SK-N-SH (cell line): ENCODE measurements around the gene NFILZ. TPM values are rescaled to one million over a fixed set of nuclear protein-coding genes. Genes with fewer than 3 reads are reported as not detected.
A peak's percentile ranks its signal among the peaks of the same experiment; 100 is the strongest.

Experiments
- CTCF ChIA-PET: fragments of 300-600, 350-600 bp; formaldehyde crosslinking; extraction: SDS; loops from one replicate; lab custom pipeline; 2021; lab: Yijun Ruan, JAX
- POLR2A ChIA-PET: fragments of 350-600 bp; sonication (Branson Sonifier 250); formaldehyde crosslinking; extraction: SDS; loops from one replicate; lab custom pipeline; 2020; ENCODE audit warnings: antibody characterized with exemption, inconsistent platforms; lab: Yijun Ruan, JAX
- DNase-seq: peaks from one replicate; pipeline ENCODE4 v3.0.0; 2012
- H2AFZ ChIP-seq: fragments of 200-600 bp; sonication (generic); 2 replicates; pipeline ENCODE4 v1.8.1; 2016; ENCODE audit warnings: antibody characterized with exemption, mild to moderate bottlenecking, low read depth
- H3F3A ChIP-seq: fragments of 200-600 bp; sonication (generic); replicated peaks from 2 replicates; pipeline ENCODE3; 2016; ENCODE audit warnings: antibody characterized with exemption, mild to moderate bottlenecking; ENCODE audit not compliant: insufficient read depth
- H3K27ac ChIP-seq, 2 experiments: fragments of 200-500 bp in 1 of 2; fragments of 200-600 bp in 1 of 2; sonication (Bioruptor generic) in 1 of 2; sonication (generic), shearing (Covaris generic) in 1 of 2; 2 replicates each; pipeline versions ENCODE4 v1.5.1 to v1.6.1; 2014 to 2016; ENCODE audit warnings: low read depth in 2 of 2, inconsistent platforms in 1 of 2, low read length in 1 of 2, mild to moderate bottlenecking in 1 of 2, mixed read lengths in 1 of 2
- H3K27me3 ChIP-seq: fragments of 200-600 bp; sonication (generic), shearing (Covaris generic); 2 replicates; pipeline ENCODE4 v1.6.1; 2016; ENCODE audit warnings: mixed run types; ENCODE audit not compliant: insufficient read depth
- H3K36me3 ChIP-seq, 2 experiments: fragments of 200-500 bp in 1 of 2; fragments of 200-600 bp in 1 of 2; sonication (Bioruptor generic) in 1 of 2; sonication (generic) in 1 of 2; replicated peaks in 1 of 2; 2 replicates each; pipeline versions ENCODE3 to v1.5.1; 2014 to 2016; ENCODE audit warnings: low read length in 1 of 2, mild to moderate bottlenecking in 1 of 2; ENCODE audit not compliant: insufficient read depth in 2 of 2, control insufficient read depth in 1 of 2
- H3K4me1 ChIP-seq, 2 experiments: fragments of 200-500 bp in 1 of 2; fragments of 200-600 bp in 1 of 2; sonication (Bioruptor generic) in 1 of 2; sonication (generic), shearing (Covaris generic) in 1 of 2; 2 replicates each; pipeline versions ENCODE4 v1.5.1 to v1.6.1; 2014 to 2016; ENCODE audit warnings: low read depth in 1 of 2, low read length in 1 of 2, mixed run types in 1 of 2; ENCODE audit not compliant: insufficient read depth in 2 of 2, control insufficient read depth in 1 of 2
- H3K4me2 ChIP-seq: fragments of 200-600 bp; sonication (generic), shearing (Covaris generic); 2 replicates; pipeline ENCODE4 v1.6.1; 2017; ENCODE audit warnings: mixed run types
- H3K4me3 ChIP-seq, 2 experiments: fragments of 200-500 bp in 1 of 2; fragments of 200-600 bp in 1 of 2; sonication (Bioruptor generic) in 1 of 2; sonication (generic), shearing (Covaris generic) in 1 of 2; 2 replicates each; pipeline versions ENCODE4 v1.5.1 to v1.8.1; 2014 to 2016; ENCODE audit warnings: low read depth in 2 of 2, inconsistent platforms in 1 of 2, low read length in 1 of 2, mild to moderate bottlenecking in 1 of 2, mixed read lengths in 1 of 2, moderate library complexity in 1 of 2
- H3K79me2 ChIP-seq: fragments of 200-600 bp; sonication (generic); 2 replicates; pipeline ENCODE4 v1.8.1; 2017; ENCODE audit warnings: mild to moderate bottlenecking; ENCODE audit not compliant: insufficient read depth
- H3K9ac ChIP-seq: fragments of 200-600 bp; sonication (generic); 2 replicates; pipeline ENCODE4 v1.6.1; 2017; ENCODE audit warnings: mixed run types
- H3K9me2 ChIP-seq: fragments of 200-600 bp; sonication (generic); 2 replicates; pipeline ENCODE4 v1.6.1; 2017; ENCODE audit warnings: mixed run types
- H3K9me3 ChIP-seq: fragments of 200-600 bp; sonication (generic); 2 replicates; pipeline ENCODE4 v1.6.1; 2017; ENCODE audit warnings: mixed run types, mild to moderate bottlenecking, moderate library complexity
- H4K20me1 ChIP-seq: fragments of 200-600 bp; sonication (generic); 2 replicates; pipeline ENCODE4 v1.6.1; 2017; ENCODE audit warnings: mild to moderate bottlenecking, mixed run types; ENCODE audit not compliant: insufficient read depth
- ELF1 ChIP-seq: IDR thresholded peaks from 2 replicates; pipeline ENCODE4 v1.4.0; 2012
- FOSL2 ChIP-seq: IDR thresholded peaks from 2 replicates; pipeline ENCODE4 v1.4.0; 2012; ENCODE audit warnings: low read depth, mild to moderate bottlenecking, moderate library complexity, borderline replicate concordance
- FOXM1 ChIP-seq: IDR thresholded peaks from 2 replicates; pipeline ENCODE4 v1.4.0; 2012; ENCODE audit warnings: low read depth, mild to moderate bottlenecking
- GABPA ChIP-seq: IDR thresholded peaks from 2 replicates; pipeline ENCODE4 v1.4.0; 2012; ENCODE audit warnings: low read depth, mild to moderate bottlenecking
- MEF2A ChIP-seq: IDR thresholded peaks from 2 replicates; pipeline ENCODE4 v1.4.0; 2012; ENCODE audit warnings: low read depth, borderline replicate concordance
- NFIC ChIP-seq: IDR thresholded peaks from 2 replicates; pipeline ENCODE4 v1.4.0; 2012; ENCODE audit warnings: borderline replicate concordance
- NRF1 ChIP-seq: IDR thresholded peaks from 2 replicates; pipeline ENCODE4 v1.6.1; 2012; ENCODE audit warnings: low read depth, mild to moderate bottlenecking, low read length
- POLR2AphosphoS5 ChIP-seq: IDR thresholded peaks from 2 replicates; pipeline ENCODE4 v1.6.1; 2012; ENCODE audit warnings: low read depth, low read length
- RCOR1 ChIP-seq: fragments of 150-350 bp; IDR thresholded peaks from 2 replicates; pipeline ENCODE4 v1.6.1; 2017; ENCODE audit warnings: antibody characterized with exemption, low read length
- RFX5 ChIP-seq: IDR thresholded peaks from 2 replicates; pipeline ENCODE4 v1.6.1; 2012; ENCODE audit warnings: mild to moderate bottlenecking, improper control_type of control experiment, low read length
- TAF1 ChIP-seq: IDR thresholded peaks from 2 replicates; pipeline ENCODE4 v1.6.1; 2012; ENCODE audit warnings: low read depth, mild to moderate bottlenecking, low read length, moderate library complexity, borderline replicate concordance
- TCF12 ChIP-seq: IDR thresholded peaks from 2 replicates; pipeline ENCODE4 v1.4.0; 2012
- TEAD4 ChIP-seq: IDR thresholded peaks from 2 replicates; pipeline ENCODE4 v1.4.0; 2012; ENCODE audit warnings: mild to moderate bottlenecking, borderline replicate concordance; ENCODE audit not compliant: insufficient read depth
- WGBS: methylation state at CpG from one replicate; pipeline ENCODE4 v1.1.6; 2017; ENCODE audit warnings: low lambda C conversion rate; 5-methylcytosine and 5-hydroxymethylcytosine counted together
- polyA plus RNA-seq, 3 experiments: library from polyadenylated mRNA; depleted of rRNA; stranded (reverse); fragments of >200 nt; gene quantifications; 2 replicates each; pipeline ENCODE4 v1.2.3, GENCODE V29; 2012
- TF ChIP-seq, protein P1 (sequence below): IDR thresholded peaks from 2 replicates; pipeline ENCODE4; 2012
- TF ChIP-seq, protein P2 (sequence below): IDR thresholded peaks from 2 replicates; pipeline ENCODE4 v1.4.0; 2012; ENCODE audit warnings: low read depth, borderline replicate concordance
- TF ChIP-seq, protein P3 (sequence below): IDR thresholded peaks from 2 replicates; pipeline ENCODE4 v1.4.0; 2012; ENCODE audit warnings: low read depth, borderline replicate concordance
- TF ChIP-seq, protein P4 (sequence below): IDR thresholded peaks from 2 replicates; pipeline ENCODE4 v1.4.0; 2012; ENCODE audit warnings: low read depth

NFILZ gene
- polyA plus RNA-seq, 1 of the 3 experiments (the other 2 are of a cell fraction) = not detected

DNA sequence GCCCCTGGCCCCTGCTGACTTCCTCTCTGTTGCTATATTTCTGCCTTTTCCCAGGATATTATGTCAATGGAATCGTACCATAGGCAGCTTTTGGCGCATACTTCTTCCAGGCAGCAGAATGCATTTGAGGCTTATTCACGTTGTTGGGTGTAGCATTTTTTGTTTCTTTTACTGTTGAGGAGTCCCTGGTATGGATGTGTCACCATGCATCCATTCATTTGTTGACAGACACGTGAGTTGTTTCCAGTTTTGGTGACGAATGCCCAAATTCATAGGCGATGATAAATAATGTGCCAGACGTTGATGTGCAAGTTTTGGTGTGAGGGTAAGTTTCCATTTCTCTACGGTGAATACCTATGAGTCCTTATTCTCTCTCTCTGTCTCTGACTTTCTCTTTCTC, 5.0 kb downstream of the NFILZ start:
- WGBS = 13% methylated on average over 8 of the region's 8 CpGs
- Histone ChIP-seq H3K4me1 (peaks cover 0 to 7% of the 10 kb centered on the region in 2 experiments; a peak in 1 of 4 replicates), H3K9ac (no peak overlapping the region), H2AFZ (no peak overlapping the region), H3K27me3 (no peaks in the 10 kb centered on the region; the same call in 1 of the 2 replicates), H3K27ac (no peak overlapping the region), H3F3A (no peaks in the 10 kb centered on the region), H3K4me2 (no peak overlapping the region), H3K79me2 (no peaks in the 10 kb centered on the region), H4K20me1 (no peaks in the 10 kb centered on the region), H3K9me2 (no peaks in the 10 kb centered on the region), H3K9me3 (no peaks in the 10 kb centered on the region), H3K36me3 (no peaks in the 10 kb centered on the region), H3K4me3 (no peak overlapping the region)
- TF ChIP-seq, protein P1, sequence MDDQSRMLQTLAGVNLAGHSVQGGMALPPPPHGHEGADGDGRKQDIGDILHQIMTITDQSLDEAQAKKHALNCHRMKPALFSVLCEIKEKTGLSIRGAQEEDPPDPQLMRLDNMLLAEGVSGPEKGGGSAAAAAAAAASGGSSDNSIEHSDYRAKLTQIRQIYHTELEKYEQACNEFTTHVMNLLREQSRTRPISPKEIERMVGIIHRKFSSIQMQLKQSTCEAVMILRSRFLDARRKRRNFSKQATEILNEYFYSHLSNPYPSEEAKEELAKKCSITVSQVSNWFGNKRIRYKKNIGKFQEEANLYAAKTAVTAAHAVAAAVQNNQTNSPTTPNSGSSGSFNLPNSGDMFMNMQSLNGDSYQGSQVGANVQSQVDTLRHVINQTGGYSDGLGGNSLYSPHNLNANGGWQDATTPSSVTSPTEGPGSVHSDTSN = peak; percentile 50; the same call in 1 of the 2 replicates
- no peak for TF ChIP-seq NRF1
- TF ChIP-seq, protein P2, sequence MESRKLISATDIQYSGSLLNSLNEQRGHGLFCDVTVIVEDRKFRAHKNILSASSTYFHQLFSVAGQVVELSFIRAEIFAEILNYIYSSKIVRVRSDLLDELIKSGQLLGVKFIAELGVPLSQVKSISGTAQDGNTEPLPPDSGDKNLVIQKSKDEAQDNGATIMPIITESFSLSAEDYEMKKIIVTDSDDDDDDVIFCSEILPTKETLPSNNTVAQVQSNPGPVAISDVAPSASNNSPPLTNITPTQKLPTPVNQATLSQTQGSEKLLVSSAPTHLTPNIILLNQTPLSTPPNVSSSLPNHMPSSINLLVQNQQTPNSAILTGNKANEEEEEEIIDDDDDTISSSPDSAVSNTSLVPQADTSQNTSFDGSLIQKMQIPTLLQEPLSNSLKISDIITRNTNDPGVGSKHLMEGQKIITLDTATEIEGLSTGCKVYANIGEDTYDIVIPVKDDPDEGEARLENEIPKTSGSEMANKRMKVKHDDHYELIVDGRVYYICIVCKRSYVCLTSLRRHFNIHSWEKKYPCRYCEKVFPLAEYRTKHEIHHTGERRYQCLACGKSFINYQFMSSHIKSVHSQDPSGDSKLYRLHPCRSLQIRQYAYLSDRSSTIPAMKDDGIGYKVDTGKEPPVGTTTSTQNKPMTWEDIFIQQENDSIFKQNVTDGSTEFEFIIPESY = no peak
- TF ChIP-seq TEAD4 = no peak
- no peak for TF ChIP-seq ELF1
- TF ChIP-seq, protein P3, sequence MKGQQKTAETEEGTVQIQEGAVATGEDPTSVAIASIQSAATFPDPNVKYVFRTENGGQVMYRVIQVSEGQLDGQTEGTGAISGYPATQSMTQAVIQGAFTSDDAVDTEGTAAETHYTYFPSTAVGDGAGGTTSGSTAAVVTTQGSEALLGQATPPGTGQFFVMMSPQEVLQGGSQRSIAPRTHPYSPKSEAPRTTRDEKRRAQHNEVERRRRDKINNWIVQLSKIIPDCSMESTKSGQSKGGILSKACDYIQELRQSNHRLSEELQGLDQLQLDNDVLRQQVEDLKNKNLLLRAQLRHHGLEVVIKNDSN = no peak
- TF ChIP-seq RFX5 = no peak
- TF ChIP-seq TAF1 = no peak
- TF ChIP-seq, protein P4, sequence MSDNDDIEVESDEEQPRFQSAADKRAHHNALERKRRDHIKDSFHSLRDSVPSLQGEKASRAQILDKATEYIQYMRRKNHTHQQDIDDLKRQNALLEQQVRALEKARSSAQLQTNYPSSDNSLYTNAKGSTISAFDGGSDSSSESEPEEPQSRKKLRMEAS = no peak
- no peak for TF ChIP-seq FOXM1
- TF ChIP-seq GABPA = no peak
- TF ChIP-seq TCF12 = peak; percentile 28; the same call in 1 of the 2 replicates
- no peak for TF ChIP-seq POLR2AphosphoS5
- peak; percentile 35; the same call in 1 of the 2 replicates for TF ChIP-seq FOSL2
- no peak for TF ChIP-seq RCOR1
- no peak for TF ChIP-seq MEF2A
- TF ChIP-seq NFIC = 0 out of 2 replicates have a peak, but pooled peaks have one; percentile 18
- ChIA-PET CTCF (interaction anchor here (0.7 kb wide), 1 partner anchor 23 kb away, joined by 3 read pairs; no protein-coding TSS in a partner anchor), POLR2A (no interaction called here)
- DNase-seq = no peak
